Osteocyte (in vitro differentiated cells): ENCODE measurements around the gene PRR12. TPM values are rescaled to one million over a fixed set of nuclear protein-coding genes. Genes with fewer than 3 reads are reported as not detected.

Experiments used
- DNase-seq: peaks from one replicate; pipeline ENCODE4 v3.0.0; 2021; ENCODE audit warnings: mixed read lengths; ENCODE audit not compliant: unreplicated experiment; ENCODE audit errors: extremely low spot score
- H3K27ac Mint-ChIP-seq: one replicate; pipeline ENCODE4 v1.8.0; 2021; ENCODE audit warnings: mild to moderate bottlenecking, mixed read lengths; ENCODE audit not compliant: unreplicated experiment
- H3K27me3 Mint-ChIP-seq: one replicate; pipeline ENCODE4 v1.8.0; 2021; ENCODE audit warnings: mixed read lengths; ENCODE audit not compliant: unreplicated experiment
- H3K36me3 Mint-ChIP-seq: one replicate; pipeline ENCODE4 v1.8.0; 2021; ENCODE audit warnings: mixed read lengths; ENCODE audit not compliant: unreplicated experiment
- H3K4me1 Mint-ChIP-seq: one replicate; pipeline ENCODE4 v1.8.0; 2021; ENCODE audit warnings: mixed read lengths; ENCODE audit not compliant: unreplicated experiment
- H3K4me3 Mint-ChIP-seq: one replicate; pipeline ENCODE4 v1.8.0; 2021; ENCODE audit warnings: mild to moderate bottlenecking, moderate library complexity, mixed read lengths; ENCODE audit not compliant: unreplicated experiment
- H3K9me3 Mint-ChIP-seq: one replicate; pipeline ENCODE4 v1.8.0; 2021; ENCODE audit warnings: mixed read lengths; ENCODE audit not compliant: unreplicated experiment
- CTCF ChIP-seq: fragments of 200-600 bp; sonication (generic); IDR thresholded peaks from 2 replicates; pipeline ENCODE4 v1.5.0; 2021; ENCODE audit warnings: antibody characterized with exemption, mild to moderate bottlenecking, moderate library complexity
- total RNA-seq: library from RNA; stranded (reverse); gene quantifications from 2 replicates; pipeline ENCODE4 v1.2.1, GENCODE V29; 2021

Gene PRR12
- total RNA-seq, 1 donor from 2014 or later: 31.6 TPM

- Mint-ChIP-seq H3K27me3 (no peaks in the 10 kb centered on the region), H3K4me3 (peak overlapping the region; percentile 92), H3K36me3 (peaks cover 3% of the 10 kb centered on the region), H3K4me1 (peaks cover 27% of the 10 kb centered on the region), H3K27ac (peak overlapping the region; percentile 94), H3K9me3 (no peaks in the 10 kb centered on the region)
- no peak for TF ChIP-seq CTCF
- DNase-seq: peak; percentile 93
These were observed 73.4 kb downstream of the PRR12 start for GRCh38 chr19:49664171-49665035.

- no peak for DNase-seq
- Mint-ChIP-seq H3K4me1 (peaks cover 27% of the 10 kb centered on the region), H3K36me3 (peaks cover 3% of the 10 kb centered on the region), H3K27ac (peak overlapping the region; percentile 94), H3K9me3 (no peaks in the 10 kb centered on the region), H3K4me3 (peak overlapping the region; percentile 92), H3K27me3 (no peaks in the 10 kb centered on the region)
- TF ChIP-seq CTCF: no peak
These were observed 74.0 kb downstream of the PRR12 start for GRCh38 chr19:49665036-49665350.

GRCh38 chr19:49665351-49666119 is 74.6 kb downstream of the PRR12 start, which contains the start of the genes BCL2L12 and IRF3:
Gene BCL2L12 (plus strand): TSS chr19:49665933. CDS start chr19:49666693, 760 bp downstream.
Gene IRF3 (minus strand): TSS chr19:49665857. CDS start chr19:49664838, 1,019 bp downstream.
- Mint-ChIP-seq H3K27ac (peak within 1 kb of the TSS; percentile 94), H3K9me3 (no peaks in the 10 kb centered on the region), H3K4me3 (peak within 1 kb of the TSS; percentile 92), H3K27me3 (no peaks in the 10 kb centered on the region), H3K4me1 (peaks cover 27% of the 10 kb centered on the region), H3K36me3 (no peaks in the 10 kb centered on the region)
- DNase-seq: peak; percentile 99
- no peak for TF ChIP-seq CTCF

- Mint-ChIP-seq H3K4me1 (peaks cover 27% of the 10 kb centered on the region), H3K27me3 (no peaks in the 10 kb centered on the region), H3K27ac (peak overlapping the region; percentile 94), H3K9me3 (no peaks in the 10 kb centered on the region), H3K36me3 (no peaks in the 10 kb centered on the region), H3K4me3 (peak overlapping the region; percentile 92)
- DNase-seq: no peak
- no peak for TF ChIP-seq CTCF
These were observed 75.1 kb downstream of the PRR12 start for GRCh38 chr19:49666120-49666444.

GRCh38 chr19:49667473-49667872 is 76.5 kb downstream of the PRR12 start:
- Mint-ChIP-seq H3K4me3 (peak overlapping the region; percentile 92), H3K27ac (peak overlapping the region; percentile 33), H3K9me3 (no peaks in the 10 kb centered on the region), H3K4me1 (peaks cover 34% of the 10 kb centered on the region), H3K36me3 (peaks cover 2% of the 10 kb centered on the region), H3K27me3 (no peaks in the 10 kb centered on the region)
- TF ChIP-seq CTCF: no peak
- no peak for DNase-seq
